ENCODE results near the gene PCED1A. TPM values are rescaled to one million over a fixed set of nuclear protein-coding genes. Genes with fewer than 3 reads are reported as not detected.

The PCED1A gene
- total and polyA plus RNA-seq, 9 of the 15 experiments (the other 6 are each of a cell fraction or from before 2014, with no cell fraction given): 1.5 to 11.5 (median 5.9) TPM

- no peak for TF ChIP-seq E2F8 (IDR thresholded peaks at IDR 0.05; ENCODE audit: low read depth, partially characterized antibody)
- TF ChIP-seq ZNF24 (IDR thresholded peaks at IDR 0.05): no peak
- TF ChIP-seq MCM7 (IDR thresholded peaks at IDR 0.05): no peak
- no peak for TF ChIP-seq MAFF (IDR thresholded peaks at IDR 0.05; ENCODE audit: low read length)
- no peak for TF ChIP-seq FOXA3 (CRISPR knock-in tag; conservative IDR thresholded peaks at IDR 0.05 in 1 of 2, IDR thresholded peaks at IDR 0.05 in 1 of 2)
- no peak for TF ChIP-seq ZNF551 (CRISPR knock-in tag; IDR thresholded peaks at IDR 0.05)
- TF ChIP-seq TSC22D4 (tag; IDR thresholded peaks at IDR 0.05): no peak
- peak; percentile 66 for TF ChIP-seq STAT5A (IDR thresholded peaks at IDR 0.05; ENCODE audit: borderline replicate concordance, low read length)
- TF ChIP-seq ZNF511 (CRISPR knock-in tag; IDR thresholded peaks at IDR 0.05): no peak
- TF ChIP-seq MTA1 (IDR thresholded peaks at IDR 0.05; ENCODE audit: borderline replicate concordance): no peak
- no peak for TF ChIP-seq SMAD1 (IDR thresholded peaks at IDR 0.05; ENCODE audit: low read depth, low read length, partially characterized antibody)
- no peak for TF ChIP-seq BACH1 (tag; IDR thresholded peaks at IDR 0.05)
- TF ChIP-seq TRIM24 (IDR thresholded peaks at IDR 0.05): peak; percentile 78 to 82
- TF ChIP-seq SOX6 (IDR thresholded peaks at IDR 0.05): peak; percentile 89
- no peak for TF ChIP-seq TFE3 (CRISPR knock-in tag; IDR thresholded peaks at IDR 0.05)
- no peak for TF ChIP-seq FIP1L1 (IDR thresholded peaks at IDR 0.05; ENCODE audit: low read depth, low read length, poor library complexity, severe bottlenecking)
- TF ChIP-seq KLF13 (tag; IDR thresholded peaks at IDR 0.05; ENCODE audit: borderline replicate concordance, low read depth): no peak
- no peak for TF ChIP-seq PHTF2 (CRISPR knock-in tag; IDR thresholded peaks at IDR 0.05)
- no peak for TF ChIP-seq DNMT1 (IDR thresholded peaks at IDR 0.05)
- TF ChIP-seq ATF3 (IDR thresholded peaks at IDR 0.05): no peak
- no peak for TF ChIP-seq ATF3 (CRISPR knock-in tag; conservative IDR thresholded peaks at IDR 0.05)
- TF ChIP-seq ZNF436 (CRISPR knock-in tag; IDR thresholded peaks at IDR 0.05): no peak
- no peak for TF ChIP-seq POLR2B (IDR thresholded peaks at IDR 0.05; ENCODE audit: low read depth, partially characterized antibody)
- TF ChIP-seq NUFIP1 (IDR thresholded peaks at IDR 0.05; ENCODE audit: partially characterized antibody): no peak
- TF ChIP-seq TEAD2 (tag; IDR thresholded peaks at IDR 0.05): no peak
- TF ChIP-seq GATAD2B (IDR thresholded peaks at IDR 0.05; ENCODE audit: borderline replicate concordance): no peak
Measured at GRCh38 chr20:2800521-2801285, 39.8 kb downstream of the PCED1A start, which contains the start of gene CPXM1 (continued).
